Esophagus (tissue), 2 donors: Measurements from ENCODE around the gene ZNF93. TPM values are rescaled to one million over a fixed set of nuclear protein-coding genes. Genes with fewer than 3 reads are reported as not detected.
"Not testable (repeated sequence)": the region's sequence is repeated elsewhere in the genome, so short reads cannot be mapped to it uniquely, and the experiment has no call there.

Source experiments
- H3K27ac ChIP-seq, 2 donors: one replicate each; pipeline ENCODE4 v1.5.1; 2013; ENCODE audit warnings: low read depth in 2 of 2, mild to moderate bottlenecking in 2 of 2, inconsistent platforms in 1 of 2, low read length in 1 of 2, moderate library complexity in 1 of 2
- H3K27me3 ChIP-seq, 2 donors: one replicate each; pipeline ENCODE4 v1.6.1; 2013; ENCODE audit warnings: low read length in 2 of 2, control low read depth in 1 of 2, mild to moderate bottlenecking in 1 of 2; ENCODE audit not compliant: insufficient read depth in 2 of 2, control insufficient read depth in 1 of 2
- H3K36me3 ChIP-seq, 2 donors: one replicate each; pipeline ENCODE4 v1.6.1; 2013; ENCODE audit warnings: low read length in 1 of 2; ENCODE audit not compliant: control insufficient read depth in 2 of 2, insufficient read depth in 2 of 2
- H3K4me1 ChIP-seq, 2 donors: one replicate each; pipeline ENCODE4 v1.6.1; 2013; ENCODE audit warnings: low read length in 1 of 2; ENCODE audit not compliant: control insufficient read depth in 2 of 2, insufficient read depth in 2 of 2
- H3K4me3 ChIP-seq, 2 donors: one replicate each; pipeline ENCODE4 v1.5.1; 2013; ENCODE audit warnings: low read length in 2 of 2, mild to moderate bottlenecking in 2 of 2, low read depth in 1 of 2, moderate library complexity in 1 of 2
- H3K9me3 ChIP-seq, 2 donors: one replicate each; pipeline ENCODE4 v1.6.1; 2013; ENCODE audit warnings: mild to moderate bottlenecking in 2 of 2, low read depth in 1 of 2, low read length in 1 of 2, moderate library complexity in 1 of 2; ENCODE audit not compliant: control insufficient read depth in 2 of 2, insufficient read depth in 1 of 2
- WGBS, 2 donors: extraction: QIAGEN DNeasy Blood & Tissue Kit; methylation state at CpG; one replicate each; pipeline ENCODE4 v1.1.7; 2013; 5-methylcytosine and 5-hydroxymethylcytosine counted together
- polyA plus RNA-seq, 2 donors: library from polyadenylated mRNA; stranded (reverse); fragments of 200-250 nt; gene quantifications; one replicate each; pipeline ENCODE4 v1.2.3, GENCODE V29; 2013
- donor health status: healthy with polysubstance abuse.
- donor health status: Bipolar disorder and iron deficiency.

ZNF93 gene
- polyA plus RNA-seq, 2 donors = 1.8 TPM

GRCh38 chr19:19877724-19878123 is 23.0 kb upstream of the ZNF93 start:
- Histone ChIP-seq H3K27ac (no peak overlapping the region), H3K27me3 (no peaks in the 10 kb centered on the region), H3K36me3 (peaks cover 0 to 7% of the 10 kb centered on the region in 2 donors), H3K4me3 (no peak overlapping the region), H3K9me3 (peaks cover 0 to 11% of the 10 kb centered on the region in 2 donors), H3K4me1 (no peaks in the 10 kb centered on the region)
- WGBS, 2 donors = 69 to 81% methylated on average over 4 of the region's 4 CpGs

GRCh38 chr19:19884583-19884982 is 16.2 kb upstream of the ZNF93 start:
- Histone ChIP-seq H3K9me3 (peaks cover 0 to 13% of the 10 kb centered on the region in 2 donors), H3K36me3 (peaks cover 0 to 5% of the 10 kb centered on the region in 2 donors), H3K4me1 (no peaks in the 10 kb centered on the region), H3K27me3 (no peaks in the 10 kb centered on the region), H3K27ac (no peak overlapping the region), H3K4me3 (no peak overlapping the region)
- WGBS, 2 donors = 93 to 94% methylated on average over 1 of the region's 1 CpG

GRCh38 chr19:19892055-19892941 is 8.4 kb upstream of the ZNF93 start:
- H3K4me1 ChIP-seq, H3K4me3 ChIP-seq, H3K27me3 ChIP-seq, H3K27ac ChIP-seq, H3K9me3 ChIP-seq, H3K36me3 ChIP-seq: not testable (repeated sequence)
- WGBS, 2 donors = 97 to 98% methylated on average over 3 of the region's 3 CpGs

GRCh38 chr19:19900139-19900728 is 512 bp upstream of the ZNF93 start:
- Histone ChIP-seq H3K27me3 (no peaks in the 10 kb centered on the region), H3K4me3 (peak overlapping the region; percentile 72 to 86), H3K9me3 (peaks cover 0 to 6% of the 10 kb centered on the region in 2 donors), H3K4me1 (peaks cover 0 to 3% of the 10 kb centered on the region in 2 donors), H3K36me3 (no peaks in the 10 kb centered on the region), H3K27ac (no peak overlapping the region)
- WGBS, 2 donors = 1 to 2% methylated on average over 9 of the region's 9 CpGs

GRCh38 chr19:19907551-19907950 is 6.8 kb downstream of the ZNF93 start:
- 67 to 71% methylated on average over 3 of the region's 3 CpGs for WGBS, 2 donors
- not testable (repeated sequence) for H3K27ac ChIP-seq, H3K4me3 ChIP-seq, H3K9me3 ChIP-seq, H3K4me1 ChIP-seq, H3K27me3 ChIP-seq, H3K36me3 ChIP-seq

- no peak overlapping the region for H3K4me3 ChIP-seq
- WGBS, 2 donors = 88 to 93% methylated on average over 2 of the region's 2 CpGs
- no peak overlapping the region for H3K27ac ChIP-seq
- H3K27me3 ChIP-seq = no peaks in the 10 kb centered on the region
- H3K9me3 ChIP-seq = peaks cover 0 to 4% of the 10 kb centered on the region in 2 donors
- peaks cover 0 to 4% of the 10 kb centered on the region in 2 donors for H3K36me3 ChIP-seq
- no peaks in the 10 kb centered on the region for H3K4me1 ChIP-seq
These were observed 8.9 kb downstream of the ZNF93 start for GRCh38 chr19:19909654-19910053.

- no peaks in the 10 kb centered on the region for H3K4me1 ChIP-seq
- peaks cover 0 to 4% of the 10 kb centered on the region in 2 donors for H3K9me3 ChIP-seq
These were observed 10.4 kb downstream of the ZNF93 start for GRCh38 chr19:19911150-19911549.

GRCh38 chr19:19914596-19914995 is 13.8 kb downstream of the ZNF93 start:
- 84 to 91% methylated on average over 3 of the region's 3 CpGs for WGBS, 2 donors
- no peaks in the 10 kb centered on the region for H3K9me3 ChIP-seq

More at GRCh38 chr19:19911150-19911549, 10.4 kb downstream of the ZNF93 start:
- H3K4me3 ChIP-seq = no peak overlapping the region
- peaks cover 0 to 4% of the 10 kb centered on the region in 2 donors for H3K36me3 ChIP-seq
- H3K27ac ChIP-seq = no peak overlapping the region
- WGBS, 2 donors = 63 to 77% methylated on average over 1 of the region's 1 CpG
- H3K27me3 ChIP-seq = no peaks in the 10 kb centered on the region

GRCh38 chr19:19930417-19930816 is 29.7 kb downstream of the ZNF93 start:
- H3K4me1 ChIP-seq, H3K27me3 ChIP-seq, H3K27ac ChIP-seq, H3K4me3 ChIP-seq, H3K36me3 ChIP-seq: not testable (repeated sequence)
- peaks cover 0 to 15% of the 10 kb centered on the region in 2 donors for H3K9me3 ChIP-seq
- whole genome bisulfite sequencing, 2 donors = 72 to 75% methylated on average over 7 of the region's 7 CpGs

More at GRCh38 chr19:19914596-19914995, 13.8 kb downstream of the ZNF93 start:
- H3K4me1 ChIP-seq = no peaks in the 10 kb centered on the region
- no peaks in the 10 kb centered on the region for H3K36me3 ChIP-seq
- no peak overlapping the region for H3K27ac ChIP-seq
- H3K4me3 ChIP-seq = no peak overlapping the region
- H3K27me3 ChIP-seq = no peaks in the 10 kb centered on the region
